Measurements from ENCODE around the gene LPAR2.

Gene LPAR2

GRCh38 chr19:19632661-19633060 lies 4.6 kb upstream of the LPAR2 start:
- H3K4me2 ChIP-seq (ENCODE audit: low read length), result no peak overlapping the region
- H3K4me1 ChIP-seq, result peaks cover 9% of the 10 kb centered on the region
- H3K9ac ChIP-seq, result no peak overlapping the region
- H3K4me3 ChIP-seq (ENCODE audit: low read depth, low read length), result no peak overlapping the region
- H3K27me3 ChIP-seq (ENCODE audit: control insufficient read depth, insufficient read depth, low read length), result no peaks in the 10 kb centered on the region
- no peaks in the 10 kb centered on the region for H3K36me3 ChIP-seq (ENCODE audit: control insufficient read depth, insufficient read depth, low read length)
- no peaks in the 10 kb centered on the region for H3K9me3 ChIP-seq (ENCODE audit: control insufficient read depth, low read length)
- no peaks in the 10 kb centered on the region for H3K79me2 ChIP-seq
- TF ChIP-seq CTCF (IDR thresholded peaks at IDR 0.05), result no peak
- H2AFZ ChIP-seq, result no peak overlapping the region
- no peak overlapping the region for H3K27ac ChIP-seq

- Histone ChIP-seq H3K79me2 (no peaks in the 10 kb centered on the region), H3K4me3 (ENCODE audit: low read depth, low read length) (no peak overlapping the region), H3K9ac (no peak overlapping the region), H3K9me3 (ENCODE audit: control insufficient read depth, low read length) (no peaks in the 10 kb centered on the region), H3K27me3 (ENCODE audit: control insufficient read depth, insufficient read depth, low read length) (no peaks in the 10 kb centered on the region), H3K27ac (no peak overlapping the region), H3K36me3 (ENCODE audit: control insufficient read depth, insufficient read depth, low read length) (no peaks in the 10 kb centered on the region), H3K4me2 (ENCODE audit: low read length) (no peak overlapping the region), H2AFZ (no peak overlapping the region), H3K4me1 (no peaks in the 10 kb centered on the region)
- TF ChIP-seq CTCF (IDR thresholded peaks at IDR 0.05), result no peak
These were observed 3.3 kb upstream of the LPAR2 start for GRCh38 chr19:19631346-19631745.

- no peak overlapping the region for H3K4me3 ChIP-seq (ENCODE audit: low read depth, low read length)
- no peak overlapping the region for H3K9ac ChIP-seq
- H3K36me3 ChIP-seq (ENCODE audit: control insufficient read depth, insufficient read depth, low read length), result no peaks in the 10 kb centered on the region
- no peaks in the 10 kb centered on the region for H3K79me2 ChIP-seq
- H3K9me3 ChIP-seq (ENCODE audit: control insufficient read depth, low read length), result no peaks in the 10 kb centered on the region
- H3K4me2 ChIP-seq (ENCODE audit: low read length), result no peak overlapping the region
- no peak overlapping the region for H3K27ac ChIP-seq
- H3K27me3 ChIP-seq (ENCODE audit: control insufficient read depth, insufficient read depth, low read length), result no peaks in the 10 kb centered on the region
- no peak overlapping the region for H2AFZ ChIP-seq
- H3K4me1 ChIP-seq, result no peaks in the 10 kb centered on the region
- no peak for TF ChIP-seq CTCF (IDR thresholded peaks at IDR 0.05)
These were observed 2.4 kb upstream of the LPAR2 start for GRCh38 chr19:19630426-19630825.

- Histone ChIP-seq H3K9ac (no peak overlapping the region), H3K27me3 (ENCODE audit: control insufficient read depth, insufficient read depth, low read length) (no peaks in the 10 kb centered on the region), H3K4me1 (no peaks in the 10 kb centered on the region), H2AFZ (no peak overlapping the region), H3K79me2 (no peaks in the 10 kb centered on the region), H3K27ac (no peak overlapping the region), H3K9me3 (ENCODE audit: control insufficient read depth, low read length) (no peaks in the 10 kb centered on the region), H3K4me2 (ENCODE audit: low read length) (no peak overlapping the region), H3K36me3 (ENCODE audit: control insufficient read depth, insufficient read depth, low read length) (no peaks in the 10 kb centered on the region), H3K4me3 (ENCODE audit: low read depth, low read length) (no peak overlapping the region)
- TF ChIP-seq CTCF (IDR thresholded peaks at IDR 0.05), result no peak
These were observed 2.0 kb upstream of the LPAR2 start for GRCh38 chr19:19630062-19630414.

- Histone ChIP-seq H3K4me2 (ENCODE audit: low read length) (peak overlapping the region; percentile 58), H3K79me2 (no peaks in the 10 kb centered on the region), H3K4me3 (ENCODE audit: low read depth, low read length) (peak overlapping the region; percentile 53), H2AFZ (peak overlapping the region; percentile 94), H3K9ac (no peak overlapping the region), H3K36me3 (ENCODE audit: control insufficient read depth, insufficient read depth, low read length) (no peaks in the 10 kb centered on the region), H3K4me1 (no peaks in the 10 kb centered on the region), H3K27me3 (ENCODE audit: control insufficient read depth, insufficient read depth, low read length) (no peaks in the 10 kb centered on the region), H3K27ac (no peak overlapping the region), H3K9me3 (ENCODE audit: control insufficient read depth, low read length) (no peaks in the 10 kb centered on the region)
- TF ChIP-seq CTCF (IDR thresholded peaks at IDR 0.05), result no peak
These were observed 598 bp upstream of the LPAR2 start for GRCh38 chr19:19628501-19629134.
